ENCODE measurements around the gene CRTC3.
"Not testable (repeated sequence)": the region's sequence is repeated elsewhere in the genome, so short reads cannot be mapped to it uniquely, and the experiment has no call there.

The CRTC3 gene

DNA sequence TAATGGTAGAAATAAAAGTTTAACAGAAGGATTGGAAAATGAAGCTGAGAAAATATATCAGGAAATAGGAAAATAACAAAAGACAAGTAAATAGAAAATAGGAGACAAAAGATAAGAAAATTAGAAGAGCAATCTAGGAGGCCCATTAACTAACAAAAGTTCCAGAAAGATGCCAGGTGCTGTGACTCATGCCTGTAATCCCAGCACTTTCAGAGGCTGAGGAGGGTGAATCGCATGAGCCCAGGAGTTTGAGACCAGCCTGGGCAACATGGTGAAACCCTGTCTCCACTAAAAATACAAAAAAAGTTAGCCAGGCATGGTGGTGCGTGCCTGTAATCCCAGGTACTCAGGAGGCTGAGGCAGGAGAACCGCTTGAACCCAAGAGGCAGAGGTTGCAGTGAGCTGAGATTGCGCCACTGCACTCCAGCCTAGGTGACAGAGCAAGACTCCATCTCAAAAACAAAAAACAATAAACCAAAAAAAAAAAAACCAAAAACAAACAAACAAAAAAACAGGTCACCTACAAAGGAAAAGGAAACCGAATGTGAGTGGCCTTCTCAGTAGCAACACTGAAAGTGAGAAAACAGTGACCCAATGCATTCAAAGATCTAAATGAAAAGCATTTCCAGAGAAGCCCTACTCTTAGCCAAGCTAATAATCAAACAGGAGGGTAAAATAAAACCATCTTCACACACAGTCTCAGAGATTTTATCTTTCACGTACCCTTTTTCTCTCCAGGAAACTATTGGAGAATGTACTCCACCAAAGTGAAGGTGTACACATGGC, 5.5 kb upstream of the CRTC3 start:
- FAIRE-seq = not testable (repeated sequence)

DNA sequence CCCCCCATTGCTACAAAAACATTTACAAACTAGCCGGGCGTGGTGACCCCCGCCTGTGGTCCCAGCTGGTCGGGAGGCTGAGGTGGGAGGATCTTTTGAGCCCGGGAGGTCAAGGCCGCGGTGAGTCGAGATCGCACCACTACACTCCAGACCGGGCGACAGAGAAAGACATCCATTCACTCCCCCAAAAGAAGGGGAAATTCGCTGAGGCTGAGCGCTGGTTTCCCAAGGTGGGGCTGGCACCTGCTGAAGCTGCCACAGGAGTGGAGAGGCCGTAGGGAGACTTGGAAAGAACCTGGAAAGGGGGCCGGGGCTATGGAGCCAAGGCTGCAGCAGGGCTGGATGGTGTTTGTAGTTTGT, 732 bp upstream of the CRTC3 start:
- FAIRE-seq = no peak

DNA sequence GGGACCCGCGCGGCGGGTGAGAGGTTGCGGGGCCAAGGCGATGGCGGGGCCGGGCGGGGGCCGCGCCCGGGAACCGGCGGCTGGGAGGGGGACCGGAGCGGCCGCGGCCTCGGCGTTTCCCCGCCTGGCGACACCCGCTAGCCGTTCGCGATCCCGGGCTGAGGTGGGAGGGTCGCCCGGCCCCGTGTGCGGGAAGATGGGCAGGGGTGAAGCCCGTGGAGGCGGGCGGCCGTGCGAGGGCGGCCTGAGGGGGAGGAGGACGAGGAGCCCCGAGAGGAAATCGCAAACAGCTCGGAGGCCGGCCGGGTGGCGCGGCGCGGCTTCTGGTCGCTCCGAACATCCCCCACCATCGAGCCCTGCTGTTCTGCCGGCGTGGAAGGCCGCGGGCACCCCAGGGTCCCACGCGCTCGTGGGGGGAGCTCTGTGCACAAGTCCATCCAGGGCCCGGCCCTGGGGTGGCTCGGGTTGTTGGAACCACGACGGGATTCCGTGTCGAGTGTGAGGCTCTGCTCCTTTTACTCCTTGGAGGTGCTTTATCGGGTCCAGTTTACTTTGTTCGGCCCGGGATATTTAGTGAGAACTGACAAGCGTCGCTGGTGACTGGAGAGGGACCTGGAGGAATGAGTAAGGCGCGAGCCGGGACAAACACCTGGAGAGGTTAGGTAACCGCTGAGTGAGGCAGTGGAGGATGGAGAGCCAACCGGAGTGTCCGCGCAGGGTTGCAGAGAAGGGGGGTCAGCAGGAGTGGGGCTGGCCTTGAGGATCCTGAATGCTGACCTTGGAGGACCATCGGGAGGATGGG, 728 bp downstream of the CRTC3 start:
- no peak for FAIRE-seq

DNA sequence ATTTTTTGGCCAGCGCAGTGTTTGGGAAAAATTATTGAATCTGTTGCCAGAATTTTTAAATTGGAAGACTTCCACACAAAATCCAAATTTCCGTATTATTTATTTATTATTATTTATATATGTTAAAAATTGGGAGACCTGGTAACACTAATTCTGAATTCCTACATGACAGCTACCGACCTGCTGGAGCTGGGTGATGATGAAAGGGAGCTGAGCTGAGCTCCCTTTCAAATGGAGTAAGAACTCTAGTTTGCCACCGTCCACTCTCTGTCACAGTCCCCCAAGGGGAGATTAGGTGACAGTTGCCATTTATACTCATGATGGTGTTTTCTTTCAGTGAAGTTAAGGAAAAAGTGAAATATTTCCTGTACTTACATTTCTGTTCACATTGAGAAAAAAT, 1.4 kb downstream of the CRTC3 start:
- no peak for FAIRE-seq

DNA sequence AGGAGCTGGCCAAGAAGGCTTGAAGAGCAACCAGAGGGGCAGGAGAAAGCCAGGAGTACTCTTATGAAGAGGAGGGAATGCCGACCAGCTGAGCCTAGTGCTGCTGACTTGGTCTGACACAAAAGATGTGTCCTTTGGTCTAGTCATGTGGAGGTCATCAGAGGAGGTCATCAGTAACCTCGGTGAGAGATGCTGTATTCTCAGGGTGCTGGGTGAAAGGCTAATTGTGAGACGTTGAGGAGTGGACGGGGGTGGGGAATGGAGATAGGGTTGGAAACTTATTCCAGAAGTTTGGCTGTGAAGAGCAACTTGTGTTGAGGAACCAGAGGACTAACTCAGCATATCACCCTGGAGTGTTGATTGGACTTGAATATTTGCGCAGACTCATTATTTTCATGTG, 5.5 kb downstream of the CRTC3 start:
- FAIRE-seq = no peak

DNA sequence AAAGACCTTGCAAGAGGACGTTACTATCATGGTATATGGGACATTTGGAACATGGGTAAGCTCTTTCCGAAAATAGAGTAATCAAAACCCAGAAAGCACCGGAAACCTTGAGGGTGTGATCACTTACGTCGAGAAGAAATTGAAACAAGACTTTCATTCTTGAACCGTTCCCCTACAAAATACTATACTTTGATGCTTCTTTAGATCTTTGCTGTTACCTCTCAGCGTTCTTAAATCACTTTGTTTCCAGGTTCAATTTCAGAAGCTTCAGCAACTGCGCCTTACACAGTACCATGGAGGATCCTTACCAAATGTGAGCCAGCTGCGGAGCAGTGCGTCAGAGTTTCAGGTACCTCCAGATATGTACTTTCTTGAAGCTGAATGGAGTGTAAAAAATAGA, 10.1 kb downstream of the CRTC3 start:
- FAIRE-seq = no peak

DNA sequence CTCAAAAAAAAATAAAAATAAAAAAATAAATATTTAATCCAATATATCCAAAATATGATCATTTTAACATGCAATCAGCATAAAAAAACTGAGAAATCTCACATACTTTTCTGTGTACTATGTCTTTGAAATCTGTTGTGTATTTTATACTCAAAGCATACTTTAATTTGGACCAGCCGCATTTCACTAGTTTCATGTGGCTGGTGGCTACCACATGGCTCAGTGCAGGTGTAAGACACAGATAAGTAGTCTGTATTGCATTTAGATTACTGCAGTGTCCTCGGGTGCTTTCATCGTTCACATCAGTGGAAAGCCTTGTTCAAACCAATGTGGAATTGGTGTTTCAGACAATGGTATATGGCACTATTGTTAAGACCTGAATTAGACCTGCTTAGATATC, 11.0 kb downstream of the CRTC3 start:
- no peak for FAIRE-seq

DNA sequence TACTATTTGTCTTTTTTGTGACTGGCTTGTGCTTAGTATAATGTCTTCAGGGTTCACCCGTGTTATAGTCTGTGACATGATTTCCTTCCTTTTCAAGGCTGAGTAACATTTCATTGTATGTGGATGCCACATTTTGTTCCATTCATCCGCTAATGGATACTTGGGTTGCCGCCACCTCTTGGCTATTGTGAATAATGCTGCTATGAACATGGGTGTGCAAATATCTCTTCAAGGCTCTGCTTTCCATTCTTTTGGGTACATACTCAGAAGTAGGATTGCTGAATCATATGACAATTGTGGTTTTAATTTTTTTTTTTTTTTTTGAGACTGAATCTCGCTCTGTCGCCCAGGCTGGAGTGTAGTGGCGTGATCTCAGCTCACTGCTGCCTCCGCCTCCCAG, 15.4 kb downstream of the CRTC3 start:
- FAIRE-seq = no peak

DNA sequence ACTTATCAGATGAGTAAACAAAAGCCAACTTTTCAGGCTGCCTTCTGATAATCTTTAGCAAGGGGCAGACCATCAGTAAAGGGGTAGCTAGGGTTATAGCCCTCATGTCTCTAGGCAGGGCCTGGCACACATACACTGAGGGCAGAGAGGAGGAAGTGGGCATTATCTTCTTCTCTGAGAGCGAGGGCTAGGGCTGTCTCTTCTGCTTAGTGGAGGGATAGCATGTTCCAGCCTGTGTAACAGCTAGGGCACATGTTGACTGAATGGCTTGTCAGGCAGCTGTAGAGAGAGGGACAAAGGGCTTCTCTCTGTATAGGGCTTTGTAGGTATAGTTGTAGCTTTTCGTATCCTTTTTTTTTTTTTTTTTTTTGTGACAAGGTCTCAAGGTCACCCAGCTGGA, 17.8 kb downstream of the CRTC3 start:
- FAIRE-seq = no peak

DNA sequence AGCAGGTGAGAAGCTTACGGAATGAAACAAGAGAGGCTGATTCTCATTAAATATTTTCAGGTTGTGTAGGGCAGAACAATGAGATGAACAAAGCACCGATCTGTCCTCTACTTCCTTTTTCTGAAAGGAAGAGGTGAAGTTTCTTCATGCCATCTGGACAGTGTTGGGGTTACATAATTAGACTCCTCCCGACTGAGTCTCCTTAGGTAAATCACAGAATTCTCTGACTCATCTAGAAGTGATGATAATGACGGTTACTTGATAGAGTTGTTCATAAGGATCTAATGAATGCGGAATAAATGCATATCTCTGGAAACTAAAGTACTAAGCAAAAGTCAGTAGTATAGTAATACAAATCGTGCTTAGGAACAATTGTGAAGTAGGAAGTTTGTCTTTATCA, 21.2 kb downstream of the CRTC3 start:
- no peak for FAIRE-seq

DNA sequence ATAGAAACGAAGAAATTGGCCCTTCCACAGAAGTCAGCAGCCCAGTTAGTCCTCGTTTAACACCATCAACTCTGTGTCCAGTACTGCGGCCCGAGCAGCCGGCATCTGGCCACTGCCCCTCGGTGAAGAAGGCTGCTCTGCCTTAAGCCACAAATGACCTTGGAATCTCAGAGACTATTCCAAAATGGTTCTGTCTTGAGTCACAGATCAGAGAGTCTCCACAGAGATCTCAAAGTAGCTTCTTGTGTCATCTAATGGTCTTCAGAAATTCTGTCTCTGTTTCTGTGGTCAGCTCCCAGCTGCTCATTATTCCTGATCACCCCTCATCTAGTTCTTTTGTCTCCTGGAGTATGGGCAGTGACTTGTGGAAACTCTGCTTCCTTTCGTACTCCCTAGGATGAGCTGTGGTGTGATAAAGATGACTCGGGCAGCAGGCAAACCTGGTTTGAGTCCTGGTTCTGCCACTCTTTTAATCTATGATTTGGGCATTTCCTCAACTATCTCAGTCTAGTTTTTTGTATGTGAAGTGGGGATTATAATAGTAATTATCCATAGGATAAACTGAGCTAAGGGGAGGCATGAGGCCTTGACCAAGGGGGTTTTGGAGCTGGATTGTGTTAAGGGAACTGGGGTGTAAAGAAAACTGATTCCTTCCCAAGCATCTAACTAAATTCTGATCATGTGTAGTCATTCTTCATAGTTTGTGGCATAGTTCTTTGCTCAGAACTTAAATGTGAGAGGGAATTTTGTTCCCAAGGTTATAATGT, 22.6 kb downstream of the CRTC3 start:
- no peak for FAIRE-seq

DNA sequence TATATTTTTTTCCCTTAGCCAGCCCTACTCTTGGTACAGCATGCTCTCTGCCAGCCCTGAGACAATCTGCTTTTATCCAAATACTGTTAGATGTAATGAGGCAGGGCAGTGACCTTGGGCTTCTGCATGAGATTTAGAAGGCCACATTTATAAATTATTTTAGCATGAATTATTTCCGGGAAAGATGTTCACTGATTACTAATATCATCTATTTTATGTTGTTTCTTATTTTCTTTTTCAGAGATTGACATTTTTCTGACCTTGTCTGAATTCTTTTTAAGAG, 23.1 kb downstream of the CRTC3 start:
- no peak for FAIRE-seq

DNA sequence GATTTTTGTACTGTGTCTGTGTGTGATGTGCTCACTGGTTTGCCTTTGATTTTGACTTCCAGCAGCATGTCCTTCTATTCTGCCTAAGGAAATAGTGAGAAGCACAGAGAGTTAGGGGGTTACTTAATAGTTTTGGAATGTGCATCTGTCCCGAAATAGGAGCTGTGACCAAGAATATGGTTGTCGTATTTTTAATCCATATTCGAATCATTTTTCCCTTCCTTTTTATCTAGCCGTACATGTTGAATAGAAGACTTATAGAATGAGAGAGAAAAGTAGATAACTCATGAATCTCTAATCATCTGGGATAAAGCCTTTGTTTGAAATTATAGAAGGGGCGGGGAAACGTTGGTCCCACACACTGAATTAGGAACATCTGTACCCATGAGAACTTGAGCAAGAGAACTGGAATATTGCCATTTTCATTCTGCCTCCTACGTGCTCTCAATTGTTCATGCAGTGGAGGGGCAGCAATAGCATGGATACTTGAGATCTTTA, 23.6 kb downstream of the CRTC3 start:
- no peak for FAIRE-seq

DNA sequence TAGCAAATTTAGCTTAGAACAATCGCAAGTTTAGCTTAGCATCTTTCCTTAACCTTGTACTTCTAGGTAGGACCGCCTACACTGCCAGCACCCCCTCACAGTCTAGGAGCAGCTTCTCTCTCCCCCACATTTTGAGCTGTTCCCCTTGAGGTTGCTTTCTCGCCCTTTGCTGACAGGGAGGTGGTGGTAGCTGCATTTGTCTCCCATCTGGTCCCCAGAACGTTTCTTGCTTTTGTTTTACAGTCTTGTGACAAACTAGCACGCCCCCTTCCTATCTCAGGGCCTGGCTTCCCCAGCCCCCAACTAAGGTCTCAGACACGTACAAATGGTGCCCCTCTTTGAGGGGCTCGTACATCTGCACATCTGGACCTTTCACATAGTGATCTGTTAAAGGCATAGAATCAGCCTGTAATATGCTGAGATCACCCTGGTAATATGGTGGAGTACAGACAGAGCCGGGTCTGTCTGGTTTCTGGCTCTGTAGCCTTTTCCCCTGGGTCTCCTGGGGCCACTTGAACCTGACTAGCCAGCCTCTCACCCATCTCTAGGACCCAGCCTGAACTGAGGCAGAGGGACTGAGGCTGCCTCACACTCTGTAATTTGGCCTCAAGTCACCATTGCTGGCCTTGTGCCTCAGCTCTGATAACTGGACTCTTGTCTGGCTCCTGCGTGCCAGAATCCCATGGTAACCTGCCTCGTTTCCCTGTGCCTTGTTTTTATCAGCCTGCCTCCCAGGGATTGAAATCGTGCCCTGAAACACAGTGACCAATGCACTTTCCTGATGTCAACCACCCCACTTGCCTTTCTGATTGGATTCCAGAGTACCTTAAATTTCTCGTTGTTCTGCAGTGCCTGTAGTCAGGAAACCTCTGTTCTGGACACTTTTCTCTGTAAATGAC, 27.7 kb downstream of the CRTC3 start:
- no peak for FAIRE-seq

DNA sequence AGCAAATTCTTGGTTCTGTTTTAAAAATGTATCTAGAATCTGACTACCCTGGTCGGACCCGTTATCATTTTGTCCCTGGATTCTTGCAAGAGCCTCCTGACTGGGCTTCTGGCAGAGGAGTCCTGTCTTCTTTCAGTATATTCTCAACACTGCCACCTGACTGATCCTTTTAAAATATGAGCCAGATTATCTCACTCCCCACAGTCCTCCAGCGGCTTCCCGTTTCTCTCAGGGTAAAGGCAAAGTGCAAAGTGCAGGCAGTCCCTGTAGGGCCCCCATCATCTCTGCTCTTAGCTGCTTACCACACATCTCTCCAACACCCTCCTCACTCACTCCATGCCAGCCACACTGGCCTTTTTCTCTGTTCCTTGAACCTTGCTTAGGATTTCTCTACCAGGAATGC, 28.4 kb downstream of the CRTC3 start:
- FAIRE-seq = no peak

DNA sequence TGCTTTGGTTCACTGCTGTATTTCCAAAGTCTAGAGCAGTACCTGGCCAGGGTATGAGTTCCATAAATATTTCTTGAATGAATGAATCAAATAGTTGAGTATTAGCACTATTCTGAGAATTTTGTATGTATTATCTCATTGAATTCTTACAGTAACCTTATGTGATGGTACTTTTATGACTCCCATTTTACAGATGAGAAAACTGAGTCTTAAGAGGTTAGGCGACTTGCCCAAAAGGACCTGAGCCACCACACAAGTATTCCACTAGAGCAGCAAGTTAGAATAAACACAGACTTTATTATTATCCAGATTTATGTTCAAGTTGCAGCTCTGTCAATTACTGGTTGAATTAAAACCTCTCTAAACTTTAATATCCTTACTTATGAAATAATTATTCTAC, 29.4 kb downstream of the CRTC3 start:
- FAIRE-seq = no peak

DNA sequence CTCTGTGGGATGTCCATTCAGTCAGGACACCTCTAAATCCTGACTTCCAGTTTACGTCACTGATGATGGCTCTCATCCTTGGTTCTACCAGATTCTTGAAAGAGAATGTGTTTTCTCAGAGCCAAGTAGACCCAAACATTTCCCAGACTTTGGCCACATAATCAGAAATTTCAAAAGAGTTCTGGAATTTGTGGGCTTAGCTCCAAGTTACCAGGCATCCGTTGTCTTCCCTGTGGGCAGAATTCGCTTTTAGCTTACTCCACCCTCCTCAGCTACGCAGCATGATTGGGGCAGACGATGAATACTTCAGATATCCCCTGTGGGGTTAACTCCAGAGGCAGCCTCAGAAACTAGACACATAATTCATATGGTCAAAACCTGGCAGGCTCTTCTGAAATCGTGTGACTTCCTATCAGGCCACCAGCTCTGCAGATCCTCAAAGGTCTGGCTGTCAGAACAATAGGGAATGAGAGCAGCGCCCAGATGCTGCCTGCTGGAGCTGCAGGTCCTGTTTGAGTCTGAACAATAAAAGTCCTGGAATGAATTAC, 30.6 kb downstream of the CRTC3 start:
- FAIRE-seq = no peak

DNA sequence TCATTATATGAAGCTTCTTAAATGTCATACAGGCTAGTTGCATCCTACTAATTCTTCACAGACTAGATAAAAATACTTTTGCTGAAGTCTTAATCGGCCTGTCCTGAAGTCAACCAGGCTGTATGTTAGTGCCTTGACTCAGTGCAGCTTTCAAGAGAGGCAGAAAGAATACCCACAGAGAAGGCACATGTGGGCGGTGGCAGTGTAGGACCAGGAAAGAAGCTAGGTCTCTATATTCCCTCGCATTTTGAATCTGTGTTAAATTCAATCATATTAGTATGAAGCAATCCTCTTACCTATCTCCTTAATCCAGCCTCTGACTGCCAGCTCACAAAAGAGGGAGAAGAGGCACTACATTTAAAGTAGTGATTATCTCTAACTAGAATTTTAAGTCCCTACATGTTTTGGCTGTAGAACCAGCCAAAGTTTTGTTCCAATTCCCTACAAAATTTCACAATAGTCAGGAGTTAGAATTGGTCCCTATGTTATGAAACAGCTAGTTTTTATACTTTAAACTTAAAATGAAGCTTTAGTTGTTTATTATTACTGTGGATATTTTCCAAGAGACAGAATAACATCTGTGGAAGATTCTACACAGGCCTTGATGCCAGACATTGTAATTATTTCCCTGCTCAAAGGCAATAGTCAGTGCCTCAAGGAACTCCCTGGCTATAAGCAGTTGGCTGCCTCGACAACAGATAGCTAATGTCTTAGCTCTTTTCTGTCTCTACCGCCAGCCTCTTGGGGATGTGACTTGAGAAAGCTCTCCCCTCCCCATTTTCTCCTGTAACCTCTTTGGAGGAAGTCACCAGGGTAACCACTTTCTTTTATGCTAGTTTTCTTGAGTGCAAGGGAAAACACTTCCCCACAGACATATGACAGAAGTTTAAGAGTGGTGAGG, 31.9 kb downstream of the CRTC3 start:
- FAIRE-seq = no peak

DNA sequence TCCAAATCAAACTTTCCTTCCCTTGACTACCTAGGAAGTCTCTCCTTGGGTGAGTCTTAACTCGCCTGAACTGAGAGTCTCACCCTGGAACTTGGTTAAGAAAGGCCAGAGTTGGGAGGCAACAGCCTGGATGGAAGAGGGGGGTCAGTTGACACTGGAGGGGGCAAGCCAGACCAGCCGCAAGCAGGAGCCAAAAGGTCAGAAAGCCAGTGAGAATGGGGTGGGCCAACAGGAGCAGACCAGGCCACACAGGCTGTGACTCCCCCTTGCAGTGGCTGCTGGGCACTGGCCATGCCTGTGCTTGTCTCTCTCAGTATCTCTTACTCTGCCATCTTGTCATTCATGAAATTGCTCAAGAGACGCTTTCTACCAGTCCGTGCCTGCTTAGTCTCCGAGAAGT, 32.9 kb downstream of the CRTC3 start:
- no peak for FAIRE-seq

DNA sequence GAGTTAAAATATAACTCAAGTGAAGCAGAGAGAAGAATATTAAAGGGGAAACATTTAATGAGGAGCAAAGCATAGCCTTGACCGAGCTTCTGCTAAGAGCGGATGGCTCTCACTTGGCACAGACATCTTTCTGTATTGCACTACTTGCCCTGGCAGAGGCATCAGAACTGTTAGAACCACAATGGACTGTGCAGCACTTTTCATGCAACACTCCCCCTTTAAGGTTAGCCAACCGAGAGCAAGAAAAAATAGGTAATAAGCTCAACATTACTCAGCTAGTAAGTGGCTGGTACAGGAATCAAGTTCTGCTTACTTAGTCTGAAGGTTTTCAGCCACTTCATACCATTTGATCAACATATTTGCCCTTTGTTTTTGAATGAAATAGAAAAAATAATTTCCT, 33.7 kb downstream of the CRTC3 start:
- FAIRE-seq = no peak

DNA sequence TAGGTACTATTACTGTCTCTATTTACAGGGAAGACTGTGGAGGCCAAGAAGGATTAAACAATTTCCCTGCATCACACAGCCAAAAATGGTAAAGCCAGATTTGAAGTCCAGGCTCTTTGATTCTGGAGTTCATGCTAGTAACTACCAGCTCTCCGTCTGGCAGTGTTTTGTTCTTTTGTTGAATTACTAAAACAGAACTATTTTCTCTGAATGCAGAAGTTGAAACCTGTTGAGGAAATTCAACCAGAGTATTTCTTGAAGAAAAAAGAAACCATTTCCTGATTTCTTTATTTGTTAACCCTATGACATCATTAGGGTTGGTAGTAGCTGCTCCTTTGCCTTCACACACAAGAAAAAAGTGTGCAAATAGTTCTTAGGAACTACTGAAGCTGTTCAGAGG, 34.3 kb downstream of the CRTC3 start:
- no peak for FAIRE-seq

All from TTC549 (cell line).